ENCODE results near the gene LRIT3.

DNA sequence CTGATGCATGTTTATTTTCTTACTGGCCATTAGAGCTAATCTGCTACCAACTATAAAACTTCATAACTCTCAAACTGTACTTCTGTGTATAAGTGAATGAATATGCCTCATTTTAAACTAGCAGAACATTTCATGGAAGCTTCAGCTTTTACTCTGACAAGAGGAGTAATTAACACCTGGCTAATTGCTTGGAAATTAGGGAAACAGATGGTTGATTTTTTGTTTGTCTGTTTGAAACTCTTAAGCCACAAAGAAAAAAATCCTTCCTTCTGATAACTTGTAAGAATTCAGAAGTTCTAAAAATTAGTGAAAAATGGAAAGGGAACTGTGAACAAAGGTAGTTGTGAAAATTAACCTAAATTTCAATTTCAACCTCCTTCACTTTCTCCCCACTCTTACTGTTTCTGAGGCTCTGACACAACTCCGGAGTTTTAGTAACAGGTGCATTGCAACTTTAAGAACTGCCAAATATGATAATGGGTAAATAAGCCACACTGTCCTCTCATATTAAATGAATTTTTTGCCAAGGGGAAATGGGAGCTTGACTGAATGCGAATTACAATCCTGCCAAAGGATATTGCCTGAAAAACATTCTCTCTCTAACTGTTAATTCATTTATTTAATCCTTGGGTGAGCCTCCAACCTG lies 65.8 kb downstream of the LRIT3 start:
- TF ChIP-seq, protein P1, sequence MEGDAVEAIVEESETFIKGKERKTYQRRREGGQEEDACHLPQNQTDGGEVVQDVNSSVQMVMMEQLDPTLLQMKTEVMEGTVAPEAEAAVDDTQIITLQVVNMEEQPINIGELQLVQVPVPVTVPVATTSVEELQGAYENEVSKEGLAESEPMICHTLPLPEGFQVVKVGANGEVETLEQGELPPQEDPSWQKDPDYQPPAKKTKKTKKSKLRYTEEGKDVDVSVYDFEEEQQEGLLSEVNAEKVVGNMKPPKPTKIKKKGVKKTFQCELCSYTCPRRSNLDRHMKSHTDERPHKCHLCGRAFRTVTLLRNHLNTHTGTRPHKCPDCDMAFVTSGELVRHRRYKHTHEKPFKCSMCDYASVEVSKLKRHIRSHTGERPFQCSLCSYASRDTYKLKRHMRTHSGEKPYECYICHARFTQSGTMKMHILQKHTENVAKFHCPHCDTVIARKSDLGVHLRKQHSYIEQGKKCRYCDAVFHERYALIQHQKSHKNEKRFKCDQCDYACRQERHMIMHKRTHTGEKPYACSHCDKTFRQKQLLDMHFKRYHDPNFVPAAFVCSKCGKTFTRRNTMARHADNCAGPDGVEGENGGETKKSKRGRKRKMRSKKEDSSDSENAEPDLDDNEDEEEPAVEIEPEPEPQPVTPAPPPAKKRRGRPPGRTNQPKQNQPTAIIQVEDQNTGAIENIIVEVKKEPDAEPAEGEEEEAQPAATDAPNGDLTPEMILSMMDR (IDR thresholded peaks at IDR 0.05), result no peak
- no peak for TF ChIP-seq POLR2A (IDR thresholded peaks at IDR 0.05)
